Parathyroid adenoma (tissue), 2 donors: ENCODE results near the gene MFSD1.

ENCODE experiments used
- H2AFZ ChIP-seq: fragments of 300-600 bp; sonication (generic); one replicate; pipeline ENCODE4 v1.7.0; 2017; ENCODE audit warnings: antibody characterized with exemption, mild to moderate bottlenecking
- H3K27ac ChIP-seq: fragments of 300-600 bp; sonication (generic); one replicate; pipeline ENCODE4 v1.7.0; 2017
- H3K27me3 ChIP-seq: fragments of 300-600 bp; sonication (generic); one replicate; pipeline ENCODE4 v1.7.0; 2017; ENCODE audit warnings: low read length; ENCODE audit not compliant: control insufficient read depth, insufficient read depth
- H3K36me3 ChIP-seq: fragments of 300-600 bp; sonication (generic); one replicate; pipeline ENCODE4 v1.7.0; 2017; ENCODE audit warnings: low read length; ENCODE audit not compliant: control insufficient read depth, insufficient read depth
- H3K4me1 ChIP-seq: fragments of 300-600 bp; sonication (generic); one replicate; pipeline ENCODE4 v1.7.0; 2017; ENCODE audit warnings: control low read depth
- H3K4me2 ChIP-seq: fragments of 300-600 bp; sonication (generic); one replicate; pipeline ENCODE4 v1.7.0; 2017; ENCODE audit warnings: low read length
- H3K4me3 ChIP-seq: fragments of 300-600 bp; sonication (generic); one replicate; pipeline ENCODE4 v1.7.0; 2017; ENCODE audit warnings: low read depth, low read length
- H3K79me2 ChIP-seq: fragments of 300-600 bp; sonication (generic); one replicate; pipeline ENCODE4 v1.7.0; 2017; ENCODE audit warnings: control low read depth
- H3K9ac ChIP-seq: fragments of 300-600 bp; sonication (generic); one replicate; pipeline ENCODE4 v1.7.0; 2017; ENCODE audit warnings: mild to moderate bottlenecking
- H3K9me3 ChIP-seq: fragments of 300-600 bp; sonication (generic); one replicate; pipeline ENCODE4 v1.7.0; 2017; ENCODE audit warnings: low read length; ENCODE audit not compliant: control insufficient read depth
- CTCF ChIP-seq: fragments of 300-600 bp; sonication (generic); IDR thresholded peaks from one replicate; pipeline ENCODE4 v1.7.0; 2017; ENCODE audit warnings: antibody characterized with exemption, mild to moderate bottlenecking
- donor health status: primary hyperparathyroidism.

Gene MFSD1

GRCh38 chr3:158775426-158776410 lies 26.1 kb upstream of the MFSD1 start:
- H3K4me1 ChIP-seq, result no peaks in the 10 kb centered on the region
- H2AFZ ChIP-seq, result no peak overlapping the region
- no peak for TF ChIP-seq CTCF
- H3K9ac ChIP-seq, result no peak overlapping the region
- H3K27me3 ChIP-seq, result no peaks in the 10 kb centered on the region
- H3K36me3 ChIP-seq, result no peaks in the 10 kb centered on the region
- no peak overlapping the region for H3K4me2 ChIP-seq
- H3K4me3 ChIP-seq, result no peak overlapping the region
- no peaks in the 10 kb centered on the region for H3K9me3 ChIP-seq
- no peaks in the 10 kb centered on the region for H3K79me2 ChIP-seq
- no peak overlapping the region for H3K27ac ChIP-seq

- Histone ChIP-seq H3K9ac (no peak overlapping the region), H3K9me3 (no peaks in the 10 kb centered on the region), H3K4me3 (no peak overlapping the region), H3K36me3 (no peaks in the 10 kb centered on the region), H3K4me2 (no peak overlapping the region), H3K4me1 (no peaks in the 10 kb centered on the region), H3K27me3 (no peaks in the 10 kb centered on the region), H3K27ac (no peak overlapping the region), H2AFZ (no peak overlapping the region), H3K79me2 (no peaks in the 10 kb centered on the region)
- TF ChIP-seq CTCF, result no peak
Measured at GRCh38 chr3:158776531-158776930, 25.3 kb upstream of the MFSD1 start.

GRCh38 chr3:158777161-158777873 lies 24.5 kb upstream of the MFSD1 start:
- no peaks in the 10 kb centered on the region for H3K36me3 ChIP-seq
- no peak for TF ChIP-seq CTCF
- no peak overlapping the region for H2AFZ ChIP-seq
- no peaks in the 10 kb centered on the region for H3K9me3 ChIP-seq
- H3K4me1 ChIP-seq, result no peaks in the 10 kb centered on the region
- H3K27me3 ChIP-seq, result no peaks in the 10 kb centered on the region
- no peak overlapping the region for H3K27ac ChIP-seq
- H3K9ac ChIP-seq, result no peak overlapping the region
- no peak overlapping the region for H3K4me3 ChIP-seq
- no peak overlapping the region for H3K4me2 ChIP-seq
- H3K79me2 ChIP-seq, result no peaks in the 10 kb centered on the region

- Histone ChIP-seq H3K4me3 (no peak overlapping the region), H3K4me1 (no peaks in the 10 kb centered on the region), H2AFZ (no peak overlapping the region), H3K9me3 (no peaks in the 10 kb centered on the region), H3K79me2 (no peaks in the 10 kb centered on the region), H3K36me3 (no peaks in the 10 kb centered on the region), H3K27me3 (no peaks in the 10 kb centered on the region), H3K4me2 (no peak overlapping the region), H3K27ac (no peak overlapping the region), H3K9ac (no peak overlapping the region)
- no peak for TF ChIP-seq CTCF
Measured at GRCh38 chr3:158780766-158781165, 21.1 kb upstream of the MFSD1 start.
